Astrocyte (in vitro differentiated cells and primary cell): Measurements from ENCODE around the gene KIF1A. TPM values are rescaled to one million over a fixed set of nuclear protein-coding genes. Genes with fewer than 3 reads are reported as not detected.

Experiments used
- DNase-seq: peaks from one replicate; pipeline ENCODE4 v3.0.0-alpha.2; 2010; ENCODE audit warnings: low read depth
- FAIRE-seq: peaks from 2 replicates; lab custom pipeline; 2011; peaks lifted over from hg19 to GRCh38; lab: Jason Lieb, UNC
- H2AFZ ChIP-seq: 2 replicates; pipeline ENCODE4 v1.6.0; 2012; ENCODE audit warnings: low read depth, low read length, inconsistent platforms
- H3K27ac ChIP-seq: 2 replicates; pipeline ENCODE4 v1.5.1; 2011; ENCODE audit warnings: low read depth, low read length, inconsistent platforms
- H3K27me3 ChIP-seq: 2 replicates; pipeline ENCODE4 v1.6.0; 2011; ENCODE audit warnings: low read length, inconsistent platforms; ENCODE audit not compliant: insufficient read depth
- H3K36me3 ChIP-seq: 2 replicates; pipeline ENCODE4 v1.5.1; 2011; ENCODE audit warnings: low read length, inconsistent platforms; ENCODE audit not compliant: insufficient read depth
- H3K4me1 ChIP-seq: 2 replicates; pipeline ENCODE4 v1.5.1; 2011; ENCODE audit warnings: low read length, inconsistent platforms; ENCODE audit not compliant: insufficient read depth
- H3K4me2 ChIP-seq: 2 replicates; pipeline ENCODE4 v1.6.0; 2012; ENCODE audit warnings: low read length, inconsistent platforms
- H3K4me3 ChIP-seq: 2 replicates; pipeline ENCODE4 v1.5.1; 2011; ENCODE audit warnings: low read depth, mild to moderate bottlenecking, low read length, inconsistent platforms; ENCODE audit not compliant: insufficient read depth
- H3K79me2 ChIP-seq: 2 replicates; pipeline ENCODE4 v1.6.0; 2012; ENCODE audit warnings: mild to moderate bottlenecking, low read length, inconsistent platforms; ENCODE audit not compliant: insufficient read depth
- H3K9ac ChIP-seq: 2 replicates; pipeline ENCODE4 v1.6.0; 2012; ENCODE audit warnings: mild to moderate bottlenecking, low read length, inconsistent platforms
- H3K9me3 ChIP-seq: 2 replicates; pipeline ENCODE4 v1.5.1; 2012; ENCODE audit warnings: low read depth, mild to moderate bottlenecking, low read length, inconsistent platforms; ENCODE audit not compliant: insufficient read depth
- H4K20me1 ChIP-seq: 2 replicates; pipeline ENCODE4 v1.6.0; 2012; ENCODE audit warnings: low read length, inconsistent platforms; ENCODE audit not compliant: insufficient read depth
- H3K27ac Mint-ChIP-seq: one replicate; pipeline ENCODE4 v1.8.0; 2021; ENCODE audit warnings: mild to moderate bottlenecking, mixed read lengths; ENCODE audit not compliant: unreplicated experiment
- H3K27me3 Mint-ChIP-seq: one replicate; pipeline ENCODE4 v1.8.0; 2021; ENCODE audit warnings: low read depth, mixed read lengths; ENCODE audit not compliant: unreplicated experiment
- H3K36me3 Mint-ChIP-seq: one replicate; pipeline ENCODE4 v1.8.0; 2021; ENCODE audit warnings: low read depth, mixed read lengths; ENCODE audit not compliant: unreplicated experiment
- H3K4me1 Mint-ChIP-seq: one replicate; pipeline ENCODE4 v1.8.0; 2021; ENCODE audit warnings: low read depth, mixed read lengths; ENCODE audit not compliant: unreplicated experiment
- H3K4me3 Mint-ChIP-seq: one replicate; pipeline ENCODE4 v1.8.0; 2021; ENCODE audit warnings: mild to moderate bottlenecking, moderate library complexity, mixed read lengths; ENCODE audit not compliant: unreplicated experiment
- H3K9me3 Mint-ChIP-seq: one replicate; pipeline ENCODE4 v1.8.0; 2021; ENCODE audit warnings: mild to moderate bottlenecking, mixed read lengths; ENCODE audit not compliant: unreplicated experiment
- CTCF ChIP-seq: IDR thresholded peaks from 2 replicates; pipeline ENCODE4 v1.5.1; 2011; ENCODE audit warnings: low read depth, mild to moderate bottlenecking, inconsistent platforms, low read length, moderate library complexity; ENCODE audit not compliant: insufficient read depth
- EZH2 ChIP-seq: IDR thresholded peaks from 2 replicates; pipeline ENCODE4 v1.6.1; 2012; ENCODE audit warnings: mild to moderate bottlenecking, low read length, inconsistent platforms; ENCODE audit not compliant: insufficient read depth
- total RNA-seq: library from RNA; stranded (reverse); gene quantifications from 2 replicates; pipeline ENCODE4 v1.2.1, GENCODE V29; 2021

Gene KIF1A
- total RNA-seq, 1 donor from 2014 or later: 51.2 TPM

GRCh38 chr2:240716130-240716798 lies 103.8 kb downstream of the KIF1A start:
- Mint-ChIP-seq H3K9me3 (no peaks in the 10 kb centered on the region), H3K36me3 (peaks cover 3% of the 10 kb centered on the region), H3K27ac (no peak overlapping the region), H3K4me1 (no peaks in the 10 kb centered on the region), H3K27me3 (peaks cover 22% of the 10 kb centered on the region), H3K4me3 (no peak overlapping the region)
- H3K4me3 ChIP-seq: no peak overlapping the region
- no peak overlapping the region for H3K4me2 ChIP-seq
- no peak overlapping the region for H3K9ac ChIP-seq
- FAIRE-seq (no peak), DNase-seq (no peak)
- no peak overlapping the region for H3K27ac ChIP-seq
- TF ChIP-seq EZH2 (no peak), CTCF (no peak)
- no peaks in the 10 kb centered on the region for H4K20me1 ChIP-seq
- no peaks in the 10 kb centered on the region for H3K79me2 ChIP-seq
- H3K4me1 ChIP-seq: no peaks in the 10 kb centered on the region
- H3K9me3 ChIP-seq: no peaks in the 10 kb centered on the region
- no peaks in the 10 kb centered on the region for H3K27me3 ChIP-seq
- H3K36me3 ChIP-seq: no peaks in the 10 kb centered on the region
- no peak overlapping the region for H2AFZ ChIP-seq

- Histone ChIP-seq H3K27me3 (no peaks in the 10 kb centered on the region), H3K79me2 (no peaks in the 10 kb centered on the region), H3K4me1 (no peaks in the 10 kb centered on the region), H3K9ac (no peak overlapping the region), H3K4me2 (no peak overlapping the region), H3K9me3 (no peaks in the 10 kb centered on the region), H3K36me3 (no peaks in the 10 kb centered on the region), H4K20me1 (no peaks in the 10 kb centered on the region), H3K4me3 (no peak overlapping the region), H3K27ac (no peak overlapping the region), H2AFZ (no peak overlapping the region)
- no peak overlapping the region for H3K4me3 Mint-ChIP-seq
- peaks cover 15% of the 10 kb centered on the region for H3K27me3 Mint-ChIP-seq
- H3K9me3 Mint-ChIP-seq: no peaks in the 10 kb centered on the region
- H3K4me1 Mint-ChIP-seq: no peaks in the 10 kb centered on the region
- no peak overlapping the region for H3K27ac Mint-ChIP-seq
- FAIRE-seq: no peak
- no peak for DNase-seq
- no peak for TF ChIP-seq CTCF
- no peak for TF ChIP-seq EZH2
- H3K36me3 Mint-ChIP-seq: peaks cover 3% of the 10 kb centered on the region
Measured at GRCh38 chr2:240714747-240715725, 105.0 kb downstream of the KIF1A start.
